HG03135 (cell line): Measurements from ENCODE around the gene DGLUCY.
"Not testable (repeated sequence)": the region's sequence is repeated elsewhere in the genome, so short reads cannot be mapped to it uniquely, and the experiment has no call there.

Source experiments
- ATAC-seq: cut with Tn5 transposase; IDR thresholded peaks from one replicate; pipeline ENCODE4 v1.9.1; 2021; ENCODE audit warnings: mild to moderate bottlenecking, moderate library complexity; ENCODE audit not compliant: unreplicated experiment

The DGLUCY gene

DNA sequence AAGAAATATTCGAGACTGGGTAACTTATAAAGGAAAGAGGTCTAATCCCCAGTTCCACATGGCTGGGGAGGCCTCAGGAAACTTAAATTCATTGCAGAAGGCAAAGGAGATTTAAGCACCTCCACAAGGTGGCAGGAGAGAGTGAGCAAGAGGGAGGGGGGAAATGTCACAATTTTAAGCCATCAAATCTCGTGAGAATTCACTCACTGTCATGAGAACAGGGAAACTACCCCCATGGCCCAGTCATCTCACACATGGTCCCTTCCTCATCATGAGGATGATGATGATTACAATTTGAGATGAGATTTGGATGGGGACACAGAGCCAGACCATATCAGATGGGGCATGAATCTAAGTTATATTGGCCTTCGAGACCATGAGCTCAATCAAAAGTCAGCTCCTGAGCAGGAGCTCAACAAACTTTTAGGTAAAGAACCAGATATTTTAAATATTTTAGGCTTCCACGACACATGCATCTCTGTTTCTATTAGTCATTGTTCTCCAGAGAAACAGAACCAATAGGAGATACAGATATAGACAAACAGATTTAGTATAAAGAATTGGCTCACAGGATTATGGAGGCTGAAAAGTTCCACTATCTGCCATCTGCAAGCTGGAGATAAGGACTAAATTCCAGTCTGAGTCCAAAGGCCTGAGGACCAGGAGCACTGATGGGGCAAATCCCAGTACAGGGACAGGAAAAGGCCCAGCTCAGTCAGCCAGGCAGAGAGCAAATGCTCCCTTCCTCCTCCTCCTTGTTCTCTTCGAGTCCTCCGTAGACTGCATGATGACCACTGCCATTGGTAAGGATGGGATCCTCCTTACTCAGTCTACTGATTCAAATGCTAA is 24.9 kb downstream of the DGLUCY start:
- no peak for ATAC-seq

GRCh38 chr14:91139776-91140175 is 25.9 kb downstream of the DGLUCY start:
- no peak for ATAC-seq

DNA sequence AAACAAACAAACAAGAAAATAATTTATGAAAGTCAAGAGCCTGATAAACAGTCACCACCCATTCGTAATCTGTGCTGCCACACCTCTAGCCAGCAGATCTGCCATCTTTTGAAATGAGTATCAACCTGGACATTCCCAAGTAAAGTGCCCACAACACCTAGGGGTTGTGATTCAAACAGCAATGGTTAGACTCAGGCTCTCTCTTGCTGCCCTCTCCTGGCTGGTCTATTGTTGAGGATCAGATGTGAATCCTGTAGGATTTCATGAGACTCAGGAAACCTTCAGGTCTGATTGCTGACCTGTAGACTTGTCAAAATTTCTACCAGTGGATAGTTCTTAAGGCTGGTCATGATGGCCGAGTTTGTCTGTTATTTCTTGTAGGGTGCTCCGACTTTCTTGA is 26.8 kb downstream of the DGLUCY start:
- no peak for ATAC-seq

GRCh38 chr14:91142214-91142668 is 28.4 kb downstream of the DGLUCY start:
- ATAC-seq: peak; percentile 84

- ATAC-seq: no peak
Observed at GRCh38 chr14:91143862-91144261, 30.0 kb downstream of the DGLUCY start.

DNA sequence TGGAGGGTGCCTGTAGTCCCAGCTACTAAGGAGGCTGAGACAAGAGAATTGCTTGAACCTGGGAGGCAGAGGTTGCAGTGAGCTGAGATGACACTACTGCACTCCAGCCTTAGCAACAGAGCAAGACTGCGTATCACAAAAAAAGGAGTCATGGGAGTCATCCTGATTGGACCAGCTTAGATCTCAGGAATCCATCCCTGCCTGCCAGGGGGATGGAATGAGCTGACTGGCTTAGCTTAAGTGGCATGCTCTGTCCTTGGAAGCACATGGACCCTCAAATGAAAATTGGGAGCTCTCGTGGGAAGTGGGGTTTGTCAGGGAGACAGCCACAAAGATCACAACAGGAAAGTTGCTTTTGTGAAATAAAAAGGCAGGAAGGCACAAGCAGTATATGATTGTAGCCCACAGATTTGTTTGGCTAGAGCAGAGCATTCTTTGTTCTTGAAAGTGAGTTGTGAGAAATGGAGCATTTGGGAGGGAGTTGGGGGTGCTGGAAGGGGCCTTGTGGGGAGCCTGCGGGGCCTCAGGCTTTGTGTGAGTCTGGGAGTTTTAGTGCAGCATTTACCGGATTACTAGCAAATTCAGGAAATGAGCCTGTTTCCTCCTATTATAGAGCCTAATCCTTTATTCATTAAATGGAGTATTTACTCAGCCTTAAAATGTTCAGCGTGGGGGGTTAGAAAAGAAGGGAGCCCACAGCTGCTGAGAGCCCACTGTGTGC is 30.7 kb downstream of the DGLUCY start:
- ATAC-seq: no peak

DNA sequence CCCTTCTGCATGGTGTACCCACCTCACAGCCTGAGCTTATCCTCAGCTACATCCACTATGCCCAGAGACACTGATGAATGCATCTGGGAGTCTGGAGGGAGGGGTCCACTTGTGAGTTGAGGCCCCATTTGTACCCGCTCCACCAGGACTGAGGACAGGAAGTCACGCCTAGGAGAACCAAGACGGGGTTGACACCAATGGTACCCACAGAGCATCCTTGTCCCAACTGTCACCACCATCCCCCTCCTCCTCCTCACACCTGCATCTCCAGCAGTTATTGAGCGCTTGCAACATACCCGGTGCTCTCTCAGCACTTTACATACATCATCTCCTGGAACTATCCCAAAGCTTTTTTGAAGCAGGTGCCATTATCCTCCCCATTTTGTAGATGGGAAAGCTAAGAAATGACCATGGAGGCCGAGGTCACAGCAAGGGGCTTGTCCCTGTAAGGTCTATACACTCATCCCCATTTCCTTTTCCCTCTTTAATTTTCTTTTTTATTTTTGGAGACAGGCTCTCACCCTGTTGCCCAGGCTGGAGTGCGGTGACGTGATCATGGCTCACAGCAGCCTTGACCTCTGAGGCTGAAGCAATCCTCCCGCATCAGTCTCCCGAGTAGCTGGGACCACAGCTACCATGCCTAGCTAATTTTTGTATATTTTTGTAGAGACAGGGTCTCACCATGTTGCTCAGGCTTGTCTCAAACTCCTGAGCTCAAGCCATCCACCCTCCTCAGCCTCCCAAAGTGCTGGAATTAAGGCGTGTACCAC is 31.7 kb downstream of the DGLUCY start:
- no peak for ATAC-seq

GRCh38 chr14:91146661-91147060 is 32.8 kb downstream of the DGLUCY start:
- ATAC-seq: no peak

GRCh38 chr14:91149462-91149861 is 35.6 kb downstream of the DGLUCY start:
- ATAC-seq: no peak

- ATAC-seq: no peak
Observed at GRCh38 chr14:91152499-91152898, 38.6 kb downstream of the DGLUCY start.

DNA sequence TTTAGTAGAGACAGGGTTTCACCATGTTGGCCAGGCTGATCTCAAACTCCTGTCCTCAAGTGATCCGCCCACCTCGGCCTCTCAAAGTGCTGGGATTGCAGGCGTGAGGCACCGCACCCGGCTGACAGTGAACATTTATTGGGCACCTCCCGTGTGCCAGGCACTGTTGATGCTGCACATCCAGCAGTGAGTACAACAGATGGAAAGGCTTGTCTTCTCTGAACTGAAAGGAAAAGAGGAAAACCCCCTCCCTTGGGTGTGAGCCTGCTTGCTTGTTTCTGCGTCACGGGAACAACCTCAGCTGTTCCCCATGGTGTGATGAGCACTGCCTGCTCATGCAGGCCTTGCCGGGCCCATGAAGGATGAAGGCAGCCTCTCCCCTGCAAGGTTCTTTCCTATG is 39.5 kb downstream of the DGLUCY start:
- ATAC-seq: no peak

DNA sequence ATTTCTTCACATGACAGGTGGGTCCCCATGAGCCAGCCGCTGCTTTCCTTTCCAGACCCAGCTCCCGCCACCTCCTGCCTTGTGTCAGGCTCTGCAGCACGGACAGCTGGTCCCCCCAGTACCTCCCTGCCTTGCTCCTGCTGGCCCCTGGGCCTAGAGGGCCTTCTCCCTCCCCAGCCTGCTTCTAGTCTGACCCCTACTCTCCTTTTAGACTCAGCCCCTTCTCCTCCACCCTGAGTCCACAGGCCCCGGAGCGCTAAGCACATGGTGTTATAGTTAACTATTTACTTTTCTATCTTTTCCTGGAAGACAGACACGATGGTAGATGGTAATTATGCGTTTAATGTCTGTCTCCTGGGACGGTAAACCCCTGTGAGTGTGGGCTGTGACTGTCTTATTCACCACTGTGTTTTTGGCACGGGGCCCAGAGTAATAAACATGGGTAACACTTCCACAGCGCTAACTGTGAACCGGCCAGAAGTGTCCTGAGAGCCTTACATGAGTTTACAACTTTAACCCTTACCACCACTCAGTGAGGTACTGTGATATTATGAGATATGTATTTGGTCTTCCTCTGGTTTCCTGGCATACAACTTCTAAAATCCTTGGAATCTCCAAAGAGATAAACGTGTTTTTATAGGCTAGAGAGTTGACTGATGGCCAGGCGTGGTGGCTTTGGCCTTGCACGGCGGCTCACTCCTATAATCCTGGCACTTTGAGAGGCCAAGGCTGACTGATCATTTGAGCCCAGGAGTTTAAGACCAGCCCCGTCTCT is 41.2 kb downstream of the DGLUCY start:
- peak; percentile 69 for ATAC-seq

- no peak for ATAC-seq
Observed at GRCh38 chr14:91155626-91156089, 41.8 kb downstream of the DGLUCY start.

DNA sequence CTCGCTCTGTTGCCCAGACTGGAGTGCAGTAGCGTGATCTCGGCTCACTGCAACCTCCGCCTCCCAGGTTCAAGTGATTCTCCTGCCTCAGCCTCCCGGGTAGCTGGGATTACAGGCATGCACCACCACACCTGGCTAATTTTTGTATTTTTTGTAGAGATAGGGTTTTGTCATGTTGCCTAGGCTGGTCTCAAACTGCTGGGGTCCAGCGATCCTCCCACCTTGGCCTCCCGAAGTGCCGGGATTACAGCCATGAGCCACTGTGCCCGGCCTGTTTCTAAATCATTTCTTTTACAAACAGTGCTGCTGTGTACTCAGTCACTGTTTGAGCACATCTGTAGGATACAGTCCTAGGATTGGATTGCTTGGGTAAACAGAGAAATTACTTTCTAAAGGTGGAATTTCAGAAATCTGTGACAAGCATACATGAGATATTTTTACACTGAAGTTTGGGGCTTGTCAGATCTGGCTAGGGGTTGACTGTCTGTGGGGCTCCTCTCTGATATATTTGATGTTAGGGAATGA is 42.3 kb downstream of the DGLUCY start:
- not testable (repeated sequence) for ATAC-seq

DNA sequence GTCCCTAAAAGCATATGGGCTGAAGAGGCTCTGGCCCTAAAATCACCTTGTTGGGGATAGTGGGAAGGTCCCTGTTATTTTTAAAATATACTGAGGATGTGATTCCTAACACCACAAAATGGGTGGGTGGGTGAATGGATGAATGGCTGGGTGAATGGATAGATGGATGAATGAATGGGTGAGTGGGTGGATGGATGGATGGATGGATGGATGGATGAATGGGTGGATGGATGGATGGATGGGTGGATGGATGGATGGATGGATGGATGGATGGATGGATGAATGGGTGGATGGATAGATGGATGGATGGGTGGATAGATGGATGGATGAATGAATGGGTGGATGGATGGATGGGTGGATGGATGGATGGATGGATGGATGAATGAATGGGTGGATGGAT is 43.0 kb downstream of the DGLUCY start:
- ATAC-seq: not testable (repeated sequence)

GRCh38 chr14:91158091-91158790 is 44.4 kb downstream of the DGLUCY start:
- no peak for ATAC-seq

DNA sequence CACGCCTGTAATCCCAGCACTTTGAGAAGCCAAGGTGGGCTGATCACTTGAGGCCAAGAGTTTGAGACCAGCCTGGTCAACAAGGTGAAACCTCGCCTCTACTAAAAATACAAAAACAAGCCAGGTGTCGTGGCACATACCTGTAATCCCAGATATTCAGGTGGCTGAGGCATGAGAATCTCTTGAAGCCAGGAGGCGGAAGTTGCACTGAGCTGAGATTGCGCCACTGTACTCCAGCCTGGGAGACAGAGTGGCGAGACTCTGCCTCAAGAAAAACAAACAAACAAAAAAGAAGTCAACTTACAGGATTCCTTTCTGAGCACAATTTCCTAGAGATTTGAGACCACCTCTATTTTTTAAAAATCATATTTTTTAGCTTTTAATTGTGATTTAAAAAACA is 45.3 kb downstream of the DGLUCY start:
- ATAC-seq: no peak

GRCh38 chr14:91159906-91160305 is 46.0 kb downstream of the DGLUCY start:
- no peak for ATAC-seq

DNA sequence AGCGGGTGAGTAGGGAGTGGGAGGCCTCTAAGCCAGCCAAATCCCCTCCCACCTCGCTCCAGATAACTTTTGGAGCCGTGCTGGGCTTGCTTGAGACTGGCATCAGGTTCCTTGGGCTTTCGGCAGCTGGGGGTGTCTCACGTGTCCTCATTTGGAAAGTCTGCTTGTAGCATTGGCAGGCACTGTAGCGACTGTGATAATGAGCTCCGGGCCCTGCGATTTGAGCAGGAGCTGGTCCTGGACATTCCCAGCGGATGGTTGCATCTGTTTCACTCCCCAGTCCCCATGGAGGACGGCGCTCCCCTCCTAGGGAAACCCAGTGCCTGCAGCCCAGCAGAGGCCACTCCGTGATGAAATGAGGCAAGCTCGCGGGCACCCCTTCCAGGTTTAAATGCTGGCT is 49.4 kb downstream of the DGLUCY start:
- no peak for ATAC-seq

- ATAC-seq: no peak
Observed at GRCh38 chr14:91164676-91165075, 50.8 kb downstream of the DGLUCY start.
